Spinal cord (tissue), 10 donors: ENCODE measurements around the gene TYK2. TPM values are rescaled to one million over a fixed set of nuclear protein-coding genes. Genes with fewer than 3 reads are reported as not detected.
A peak's percentile ranks its signal among the peaks of the same experiment; 100 is the strongest.
"Not testable (repeated sequence)": the region's sequence is repeated elsewhere in the genome, so short reads cannot be mapped to it uniquely, and the experiment has no call there.

Experiments
- DNase-seq, 6 donors: peaks; one replicate each; pipeline versions ENCODE4 v3.0.0 to v3.0.0-alpha.2; 2013 to 2015; ENCODE audit warnings: low spot score in 6 of 6, low read depth in 4 of 6
- H3K27ac ChIP-seq: one replicate; pipeline ENCODE4 v1.5.1; 2013; ENCODE audit warnings: low read depth, low read length, control low read depth
- H3K27me3 ChIP-seq: one replicate; pipeline ENCODE4 v1.6.1; 2013; ENCODE audit warnings: low read length; ENCODE audit not compliant: control insufficient read depth, insufficient read depth
- H3K36me3 ChIP-seq: one replicate; pipeline ENCODE4 v1.6.1; 2013; ENCODE audit warnings: low read length; ENCODE audit not compliant: control insufficient read depth, insufficient read depth
- H3K4me1 ChIP-seq: one replicate; pipeline ENCODE4 v1.6.1; 2013; ENCODE audit warnings: low read length; ENCODE audit not compliant: control insufficient read depth, insufficient read depth
- H3K4me3 ChIP-seq: one replicate; pipeline ENCODE4 v1.5.1; 2013; ENCODE audit warnings: low read depth, low read length, control low read depth
- H3K9me3 ChIP-seq: one replicate; pipeline ENCODE4 v1.6.1; 2013; ENCODE audit warnings: low read length; ENCODE audit not compliant: control insufficient read depth, insufficient read depth
- WGBS: methylation state at CpG from one replicate; pipeline ENCODE4 v1.1.5; 2013; ENCODE audit warnings: missing lambda C conversion rate; ENCODE audit not compliant: insufficient coverage; 5-methylcytosine and 5-hydroxymethylcytosine counted together
- polyA plus RNA-seq, 2 donors: library from polyadenylated mRNA; unstranded; fragments of 120-200 nt; gene quantifications; one replicate each; pipeline ENCODE4 v1.2.1, GENCODE V29; 2013; ENCODE audit not compliant: insufficient read length in 2 of 2
- total RNA-seq, 2 donors: library from RNA; depleted of rRNA in 1 of 2; stranded (reverse); fragments of 120-200 nt in 1 of 2; fragments of >200 nt in 1 of 2; gene quantifications; one replicate each; pipeline versions ENCODE4 v1.2.3 to v1.2.4, GENCODE V29; 2013 to 2014
- donor health status: healthy.

Gene TYK2
- total and polyA plus RNA-seq, 4 donors, result 44.5 to 153 (median 101) TPM

DNA sequence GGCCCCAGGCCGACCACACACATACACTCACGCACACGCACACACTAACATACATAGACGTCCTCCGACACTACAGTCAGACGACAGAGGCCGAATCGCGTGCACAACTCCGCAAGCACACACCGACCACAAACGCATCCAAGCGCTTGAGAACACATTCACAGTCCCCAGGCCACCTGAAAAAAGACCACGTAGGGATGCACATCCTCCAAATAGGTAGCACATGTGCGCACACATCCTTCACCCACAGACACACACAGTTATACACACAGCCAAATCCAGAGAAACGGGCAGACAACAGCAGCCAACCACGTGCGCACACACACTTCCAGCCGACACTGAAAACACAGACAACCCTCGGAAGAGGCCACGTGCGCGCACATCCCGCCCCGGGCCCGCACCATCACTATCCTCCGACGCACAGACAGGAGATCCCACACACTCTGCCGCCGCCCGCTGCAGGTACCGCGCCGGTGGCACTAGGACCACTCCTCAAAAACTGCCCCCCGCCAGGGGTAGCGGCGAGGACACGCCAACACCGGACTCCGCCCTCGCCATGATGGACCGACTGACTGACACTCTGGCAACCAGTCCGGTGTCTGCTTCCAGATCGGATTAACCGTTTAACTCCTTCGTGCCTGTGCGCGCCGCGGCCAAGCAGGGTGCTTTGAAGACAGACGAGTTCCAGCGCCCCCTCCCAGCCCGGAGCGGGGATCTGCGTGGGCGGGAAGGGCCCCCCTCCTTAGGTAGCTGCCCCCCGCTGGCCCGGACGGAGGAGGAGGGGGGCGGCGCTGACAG is 39.5 kb upstream of the TYK2 start:
- H3K36me3 ChIP-seq, result peaks cover 2% of the 10 kb centered on the region
- WGBS, result under 1% methylated on average over 52 of the region's 61 CpGs
- DNase-seq, result peak in 3 of 6 donors; percentile 54 to 89 (median 76)
- peaks cover 1% of the 10 kb centered on the region for H3K9me3 ChIP-seq
- H3K4me1 ChIP-seq, result peaks cover 48% of the 10 kb centered on the region
- peaks cover 90% of the 10 kb centered on the region for H3K27me3 ChIP-seq
- H3K4me3 ChIP-seq, result peak overlapping the region; percentile 37
- no peak overlapping the region for H3K27ac ChIP-seq

DNA sequence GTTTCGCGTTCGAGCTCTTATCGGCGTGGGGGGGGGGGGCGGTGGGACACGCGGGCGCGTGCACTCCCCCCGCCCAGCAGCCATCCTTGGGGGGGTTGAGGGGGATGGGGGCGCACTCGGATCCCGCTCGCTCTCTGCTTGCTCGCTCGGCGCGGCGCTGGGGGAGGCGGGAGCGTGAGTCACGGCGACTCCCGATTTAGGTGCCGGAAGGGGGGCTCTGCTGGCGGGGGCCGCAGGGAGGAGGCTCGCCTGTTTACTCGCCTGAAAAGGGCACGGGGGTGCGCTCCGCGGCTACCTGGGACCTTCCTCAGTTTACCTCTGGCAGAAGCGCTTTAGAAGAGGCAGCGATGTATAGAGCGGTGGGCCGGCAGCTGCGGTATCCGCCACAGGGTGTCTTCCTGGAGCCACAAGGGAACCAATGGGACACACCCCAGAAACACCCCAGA is 38.9 kb upstream of the TYK2 start:
- Histone ChIP-seq H3K36me3 (no peaks in the 10 kb centered on the region), H3K27ac (no peak overlapping the region), H3K27me3 (peaks cover 87% of the 10 kb centered on the region), H3K9me3 (peaks cover 4% of the 10 kb centered on the region), H3K4me1 (peaks cover 42% of the 10 kb centered on the region), H3K4me3 (no peak overlapping the region)
- WGBS, result under 1% methylated on average over 31 of the region's 40 CpGs
- DNase-seq, result no peak

DNA sequence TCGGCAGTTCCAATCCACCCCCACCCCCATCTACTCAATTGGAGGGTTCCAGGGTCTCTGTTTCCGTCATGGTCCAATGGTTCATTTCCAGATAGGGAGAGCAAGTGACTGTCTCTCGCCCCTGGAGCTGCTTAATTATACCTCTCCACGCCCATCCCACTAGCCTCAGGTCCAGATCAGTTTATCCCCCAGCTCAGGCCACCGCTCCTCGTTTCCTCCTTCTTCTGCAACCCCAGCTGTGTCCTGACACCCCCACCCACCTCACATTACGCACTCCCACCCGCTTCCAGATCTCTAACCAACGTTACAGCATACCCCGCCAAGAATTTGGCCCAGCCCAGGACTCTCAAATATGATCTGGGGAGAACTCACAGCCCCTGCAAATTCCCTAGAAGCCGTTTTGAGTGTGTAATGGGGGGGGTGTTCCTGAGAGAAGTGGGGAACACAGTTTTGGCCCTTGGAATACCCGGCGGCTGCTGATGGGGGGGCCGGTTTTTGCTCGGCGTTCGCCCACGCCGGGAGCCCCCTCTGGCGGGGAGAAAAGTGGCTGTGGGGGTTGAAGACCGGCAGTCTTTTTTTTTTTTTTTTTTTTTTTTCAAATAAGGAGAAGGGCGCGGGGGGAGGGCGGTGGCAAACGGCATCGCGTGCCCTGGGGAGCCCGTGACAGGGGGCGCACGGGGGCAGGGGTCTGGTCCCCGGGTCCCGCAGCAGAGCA is 38.3 kb upstream of the TYK2 start:
- peaks cover 81% of the 10 kb centered on the region for H3K27me3 ChIP-seq
- peaks cover 36% of the 10 kb centered on the region for H3K4me1 ChIP-seq
- peaks cover 4% of the 10 kb centered on the region for H3K9me3 ChIP-seq
- H3K27ac ChIP-seq, result no peak overlapping the region
- H3K4me3 ChIP-seq, result no peak overlapping the region
- DNase-seq, result no peak
- WGBS, result under 1% methylated on average over 13 of the region's 32 CpGs
- no peaks in the 10 kb centered on the region for H3K36me3 ChIP-seq

DNA sequence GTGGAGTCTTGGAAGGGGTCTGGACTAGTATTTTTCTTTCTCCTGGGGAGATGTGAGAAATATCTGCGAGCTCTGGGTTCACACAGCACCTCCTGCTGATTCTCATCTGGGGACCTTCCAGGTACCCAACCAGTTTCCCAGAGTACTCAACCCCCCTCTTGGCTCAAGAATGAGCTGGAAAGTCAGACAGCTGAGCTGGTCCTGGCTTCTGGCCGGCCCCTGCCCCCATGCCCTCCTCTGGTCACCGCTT is 37.8 kb upstream of the TYK2 start:
- peaks cover 36% of the 10 kb centered on the region for H3K4me1 ChIP-seq
- WGBS, result 0% methylated on average over 2 of the region's 3 CpGs
- no peaks in the 10 kb centered on the region for H3K36me3 ChIP-seq
- H3K4me3 ChIP-seq, result no peak overlapping the region
- no peak overlapping the region for H3K27ac ChIP-seq
- peaks cover 4% of the 10 kb centered on the region for H3K9me3 ChIP-seq
- peaks cover 77% of the 10 kb centered on the region for H3K27me3 ChIP-seq
- no peak for DNase-seq

DNA sequence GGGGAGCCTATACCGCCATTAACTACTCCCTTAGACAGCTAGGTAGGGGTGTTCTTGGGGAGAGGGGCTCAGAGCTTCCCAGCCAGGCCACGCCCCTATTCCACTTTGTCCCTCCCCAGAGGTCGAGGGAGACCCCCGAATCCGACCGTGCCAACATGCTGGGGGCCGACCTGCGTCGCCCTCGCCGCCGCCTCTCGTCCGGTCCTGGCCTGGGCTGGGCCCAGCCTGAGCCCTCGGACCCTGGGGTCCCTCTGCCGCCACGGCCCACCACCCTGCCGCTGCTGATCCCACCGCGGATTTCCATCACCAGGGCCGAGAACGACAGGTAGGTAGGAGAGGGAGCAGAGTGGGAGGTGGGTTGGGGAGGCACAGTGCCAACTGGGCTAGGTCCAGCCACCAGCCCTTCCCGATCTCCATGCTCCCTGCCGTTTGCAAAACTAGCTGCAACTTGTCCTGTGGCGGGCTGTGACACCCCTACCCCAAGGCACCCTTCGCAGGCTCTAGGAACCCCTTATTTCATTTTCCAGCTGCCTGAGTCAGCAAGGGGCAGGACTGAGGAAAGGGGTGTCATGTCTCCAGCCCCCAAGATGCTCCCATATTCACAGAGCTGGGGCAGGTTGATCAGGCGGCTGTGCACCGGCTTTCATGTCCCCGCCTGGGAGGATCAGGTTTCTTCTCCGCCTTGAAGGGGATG is 37.3 kb upstream of the TYK2 start:
- 6% methylated on average over 21 of the region's 30 CpGs for WGBS
- Histone ChIP-seq H3K27ac (no peak overlapping the region), H3K36me3 (no peaks in the 10 kb centered on the region), H3K4me1 (peaks cover 36% of the 10 kb centered on the region), H3K4me3 (no peak overlapping the region), H3K9me3 (peaks cover 4% of the 10 kb centered on the region), H3K27me3 (peaks cover 72% of the 10 kb centered on the region)
- DNase-seq, result no peak

DNA sequence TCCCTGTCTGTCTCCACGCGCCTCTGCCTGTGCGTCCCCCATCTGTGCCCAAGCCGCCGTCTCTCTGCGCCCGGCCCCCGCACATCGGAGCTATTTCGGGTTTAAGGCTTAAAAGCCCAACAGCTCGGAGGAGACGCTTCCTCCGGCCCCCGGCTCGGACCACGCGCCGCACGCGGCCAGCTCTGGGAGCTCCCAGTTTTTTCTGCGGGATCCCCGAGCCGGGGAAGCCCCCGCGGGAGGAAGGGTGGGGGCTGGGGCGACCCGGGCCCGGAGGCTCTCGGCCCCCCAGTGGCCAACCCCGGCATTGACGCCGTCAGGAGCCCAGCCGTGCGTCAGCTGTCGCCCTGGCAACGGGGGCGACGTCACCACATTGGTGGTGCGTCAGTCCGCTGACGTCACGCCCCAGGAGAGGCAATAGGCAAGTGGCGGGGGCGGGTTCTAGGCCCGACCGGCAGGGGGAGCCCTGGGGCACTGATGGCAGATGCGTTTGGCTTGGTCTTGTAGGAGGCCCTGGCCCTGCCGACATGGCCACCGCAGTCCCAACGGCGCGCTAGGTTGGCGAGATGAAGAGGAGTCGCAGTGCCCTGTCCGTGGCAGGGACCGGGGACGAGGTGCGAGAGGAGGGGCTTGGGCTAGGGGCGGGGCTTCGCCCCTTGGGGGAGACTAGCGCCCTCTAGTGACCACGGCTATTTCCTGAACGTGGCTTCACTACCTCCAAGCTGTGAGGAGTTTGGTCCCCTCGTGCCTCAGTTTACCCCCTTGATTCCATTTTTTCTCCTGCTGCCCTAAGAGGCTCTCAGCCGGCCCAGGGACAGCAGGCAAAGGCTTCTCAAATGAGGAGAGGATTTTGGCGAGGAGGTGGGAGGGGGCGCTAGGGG is 36.2 kb upstream of the TYK2 start:
- peaks cover 62% of the 10 kb centered on the region for H3K27me3 ChIP-seq
- DNase-seq, result peak in 3 of 6 donors; percentile 47 to 87 (median 85)
- H3K4me3 ChIP-seq, result peak overlapping the region; percentile 43
- H3K27ac ChIP-seq, result no peak overlapping the region
- H3K4me1 ChIP-seq, result peaks cover 36% of the 10 kb centered on the region
- peaks cover 4% of the 10 kb centered on the region for H3K9me3 ChIP-seq
- no peaks in the 10 kb centered on the region for H3K36me3 ChIP-seq
- WGBS, result 2% methylated on average over 65 of the region's 67 CpGs

- Histone ChIP-seq H3K27me3 (peaks cover 56% of the 10 kb centered on the region), H3K9me3 (peaks cover 4% of the 10 kb centered on the region), H3K4me1 (peaks cover 36% of the 10 kb centered on the region), H3K4me3 (peak overlapping the region; percentile 43), H3K36me3 (no peaks in the 10 kb centered on the region), H3K27ac (no peak overlapping the region)
- 7% methylated on average over 9 of the region's 9 CpGs for WGBS
- no peak for DNase-seq
Measured at GRCh38 chr19:10416083-10416379, 35.7 kb upstream of the TYK2 start.

GRCh38 chr19:10412257-10412977 is 32.0 kb upstream of the TYK2 start:
- Histone ChIP-seq H3K9me3 (peaks cover 4% of the 10 kb centered on the region), H3K27ac (no peak overlapping the region), H3K27me3 (peaks cover 28% of the 10 kb centered on the region), H3K36me3 (peaks cover 4% of the 10 kb centered on the region), H3K4me1 (peaks cover 12% of the 10 kb centered on the region), H3K4me3 (no peak overlapping the region)
- WGBS, result 20% methylated on average over 1 of the region's 13 CpGs
- no peak for DNase-seq

- DNase-seq, H3K4me3 ChIP-seq, H3K27ac ChIP-seq, H3K36me3 ChIP-seq, H3K9me3 ChIP-seq, H3K4me1 ChIP-seq: not testable (repeated sequence)
- 66% methylated on average over 5 of the region's 5 CpGs for WGBS
- peaks cover 16% of the 10 kb centered on the region for H3K27me3 ChIP-seq
Measured at GRCh38 chr19:10411224-10411623, 30.9 kb upstream of the TYK2 start.
